GM19463 (cell line): ENCODE results near the gene OCIAD2.
A peak's percentile ranks its signal among the peaks of the same experiment; 100 is the strongest.
"Not testable (repeated sequence)": the region's sequence is repeated elsewhere in the genome, so short reads cannot be mapped to it uniquely, and the experiment has no call there.

Experiments used
- ATAC-seq: cut with Tn5 transposase; IDR thresholded peaks from one replicate; pipeline ENCODE4 v1.9.1; 2021; ENCODE audit warnings: mild to moderate bottlenecking, moderate library complexity; ENCODE audit not compliant: unreplicated experiment

The OCIAD2 gene

GRCh38 chr4:48907706-48908477 lies 1.3 kb upstream of the OCIAD2 start:
- no peak for ATAC-seq

GRCh38 chr4:48905363-48906015 lies 1.1 kb downstream of the OCIAD2 start:
- ATAC-seq = no peak

DNA sequence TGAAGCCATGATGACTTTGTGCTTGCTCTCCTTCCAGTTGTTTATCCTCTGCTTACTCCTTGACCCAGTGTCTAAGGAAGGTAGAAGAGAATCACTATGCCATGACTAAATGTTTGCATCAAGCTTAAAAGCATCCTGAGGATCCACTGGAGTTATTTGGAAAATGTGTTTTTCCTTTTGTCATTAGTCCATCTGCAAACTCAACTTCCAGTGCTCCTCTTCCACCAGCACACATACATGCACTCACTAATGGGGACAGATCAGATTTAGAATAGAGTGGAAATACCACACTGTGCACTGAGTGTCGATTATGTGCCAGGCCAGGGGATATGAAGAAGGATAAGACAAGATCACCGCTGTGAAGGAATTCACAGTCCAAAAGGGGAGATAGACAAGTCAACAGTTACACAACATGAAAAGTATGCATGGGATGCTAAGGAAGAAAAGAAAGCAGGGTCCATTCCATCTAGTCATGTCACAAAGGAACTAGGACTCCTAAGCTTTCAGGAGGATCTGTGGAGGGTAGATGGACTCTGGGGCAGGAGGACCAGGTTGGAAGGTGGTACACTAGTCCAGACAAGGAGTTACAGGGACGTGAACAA lies 1.9 kb downstream of the OCIAD2 start:
- ATAC-seq = no peak

DNA sequence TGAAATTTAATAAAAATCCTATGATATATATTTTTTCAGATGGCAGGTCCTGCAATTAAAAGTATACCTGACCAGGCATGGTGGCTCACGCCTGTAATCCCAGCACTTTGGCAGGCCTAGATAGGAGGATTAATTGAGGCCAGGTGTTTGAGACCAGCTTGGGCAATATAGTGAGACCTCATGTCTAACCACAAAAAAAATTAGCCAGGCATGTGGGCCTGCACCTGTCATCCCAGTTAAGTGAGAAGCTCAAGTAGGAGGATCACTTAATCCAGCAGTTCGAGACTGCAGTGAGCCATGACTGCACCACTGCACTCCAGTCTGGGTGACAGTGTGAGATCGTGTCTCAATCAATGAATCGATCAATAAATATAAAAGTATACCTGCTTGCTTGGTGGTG lies 2.5 kb downstream of the OCIAD2 start:
- no peak for ATAC-seq

- no peak for ATAC-seq
Observed at GRCh38 chr4:48902266-48902665, 4.3 kb downstream of the OCIAD2 start.

DNA sequence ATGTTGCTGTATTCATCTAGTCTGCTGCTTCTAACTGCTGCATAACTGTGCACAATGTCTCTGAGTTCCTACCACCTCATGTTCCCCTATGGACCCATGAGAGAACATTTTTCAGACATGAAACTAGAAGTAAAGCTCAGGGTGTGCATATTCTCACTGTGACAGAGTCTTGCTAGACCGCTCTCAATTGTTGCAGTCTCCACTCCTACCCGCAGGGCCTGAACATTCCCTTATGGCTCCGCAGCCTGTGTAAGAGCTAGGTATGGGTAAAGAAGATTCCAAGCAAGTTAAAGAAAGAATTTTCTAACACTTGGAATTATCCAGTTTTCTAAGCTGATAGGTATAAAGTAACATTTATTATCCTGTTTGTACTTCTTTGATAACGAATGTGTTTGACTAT lies 5.4 kb downstream of the OCIAD2 start:
- no peak for ATAC-seq

DNA sequence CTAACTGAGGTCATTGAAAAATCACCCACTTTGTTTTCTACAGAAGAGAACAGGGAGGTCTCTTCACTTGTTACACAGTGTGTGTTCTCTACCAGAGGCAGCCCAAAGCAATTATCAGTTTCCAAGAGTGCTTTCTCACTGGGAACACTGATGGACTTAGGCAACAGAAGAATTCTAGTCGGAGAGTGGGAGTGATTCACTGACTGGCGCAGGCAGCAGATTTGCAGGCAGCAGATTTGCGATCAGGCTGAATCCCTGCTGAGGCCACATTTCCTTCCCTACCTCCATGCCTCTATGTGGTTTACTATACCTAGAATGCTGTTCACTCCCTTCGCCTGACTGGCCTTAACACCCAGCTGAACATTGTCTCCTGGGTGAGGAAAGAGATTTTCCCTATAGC lies 6.6 kb downstream of the OCIAD2 start:
- no peak for ATAC-seq

GRCh38 chr4:48899432-48899749 lies 7.2 kb downstream of the OCIAD2 start:
- no peak for ATAC-seq

GRCh38 chr4:48898733-48899431 lies 7.7 kb downstream of the OCIAD2 start:
- ATAC-seq = peak; percentile 82

GRCh38 chr4:48896845-48897244 lies 9.7 kb downstream of the OCIAD2 start:
- ATAC-seq = no peak

DNA sequence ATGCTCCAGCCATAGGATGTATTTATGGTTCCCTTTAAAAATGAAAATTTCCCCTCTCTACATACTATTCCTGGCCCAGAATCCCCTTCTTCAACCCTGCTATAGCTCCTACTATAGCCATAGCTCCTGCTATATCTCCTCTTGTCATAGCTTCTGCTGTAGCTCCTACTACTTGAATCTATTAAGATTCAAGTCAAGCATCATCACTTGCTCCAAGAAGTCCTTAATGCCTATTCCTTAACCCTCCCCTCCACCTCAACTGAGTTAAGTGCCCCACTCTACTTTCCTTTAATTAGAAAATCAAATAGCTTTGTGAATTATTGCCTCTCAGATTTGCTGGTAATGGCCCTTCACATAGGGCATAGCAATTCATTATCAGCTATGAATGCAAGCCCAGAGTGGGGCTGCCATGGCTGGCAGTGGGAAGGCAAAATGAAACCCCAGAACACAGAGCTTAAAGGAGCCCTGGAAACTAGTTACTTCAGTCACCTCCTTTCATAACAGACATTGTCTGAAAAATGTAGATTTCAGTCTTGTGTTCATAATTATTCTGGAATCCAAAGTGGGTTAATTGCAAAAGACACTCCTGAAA lies 15.4 kb downstream of the OCIAD2 start:
- no peak for ATAC-seq

DNA sequence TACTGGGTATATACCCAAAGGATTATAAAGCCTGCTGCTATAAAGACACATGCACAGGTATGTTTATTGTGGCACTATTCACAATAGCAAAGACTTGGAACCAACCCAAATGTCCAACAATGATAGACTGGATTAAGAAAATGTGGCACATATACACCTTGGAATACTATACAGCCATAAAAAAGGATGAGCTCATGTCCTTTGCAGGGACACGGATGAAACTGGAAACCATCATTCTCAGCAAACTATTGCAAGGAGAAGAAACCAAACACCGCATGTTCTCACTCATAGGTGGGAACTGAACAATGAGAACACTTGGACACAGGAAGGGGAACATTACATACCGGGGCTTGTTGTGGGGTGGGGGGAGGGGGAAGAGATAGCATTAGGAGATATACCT lies 16.8 kb downstream of the OCIAD2 start:
- ATAC-seq = not testable (repeated sequence)

DNA sequence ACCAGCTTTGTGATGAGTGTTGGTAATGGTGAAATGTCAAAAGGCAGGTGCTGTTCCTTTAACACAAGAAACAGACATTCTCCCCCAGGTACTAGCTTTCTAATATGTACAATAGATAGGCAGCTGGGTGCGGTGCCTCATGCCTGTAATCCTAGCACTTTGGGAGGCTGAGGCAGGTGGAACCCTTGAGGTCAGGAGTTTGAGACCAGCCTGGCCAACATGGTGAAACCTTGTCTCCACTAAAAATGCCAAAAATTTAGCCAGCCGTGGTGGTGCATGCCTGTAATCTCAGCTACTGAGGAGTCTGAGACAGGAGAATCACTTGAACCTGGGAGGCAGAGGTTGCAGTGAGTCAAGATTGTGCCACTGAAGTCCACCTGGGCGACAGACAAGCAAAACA lies 24.9 kb downstream of the OCIAD2 start:
- not testable (repeated sequence) for ATAC-seq

GRCh38 chr4:48879561-48880442 lies 26.8 kb downstream of the OCIAD2 start:
- no peak for ATAC-seq

DNA sequence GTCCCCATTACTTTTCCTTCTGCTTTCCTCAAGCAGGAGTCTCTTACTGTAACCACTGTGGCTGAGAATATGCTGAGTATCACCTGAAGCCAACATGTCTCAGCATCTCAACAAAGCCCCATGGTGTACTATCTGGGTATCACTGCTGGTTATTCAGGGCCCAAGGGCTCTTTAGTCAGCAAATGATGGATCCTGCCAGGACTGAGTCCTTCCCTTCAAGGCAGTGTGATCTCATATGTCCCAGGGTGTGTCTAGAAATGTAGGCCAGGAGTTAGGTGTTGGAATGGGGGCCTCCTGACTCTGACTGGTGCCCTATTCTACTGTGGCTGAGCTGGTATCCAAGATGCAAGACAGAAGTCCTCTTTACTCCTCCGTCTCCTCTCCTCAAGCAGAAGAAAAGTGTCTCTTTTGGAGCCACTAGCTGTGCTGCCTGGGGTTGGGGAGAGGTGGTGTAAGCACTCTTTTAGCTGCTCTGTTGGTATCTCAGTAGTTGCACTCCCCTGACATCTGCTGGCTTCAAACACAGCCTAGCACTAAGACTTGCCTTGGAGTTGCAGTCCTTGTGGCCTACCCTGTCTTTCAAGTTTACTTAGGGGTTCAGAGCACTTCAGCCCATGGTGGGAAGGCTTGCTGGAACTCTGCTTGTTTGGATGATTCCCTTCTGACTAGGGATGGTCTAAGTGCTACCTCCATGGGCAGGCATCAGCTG lies 28.6 kb downstream of the OCIAD2 start:
- ATAC-seq = no peak

- not testable (repeated sequence) for ATAC-seq
Observed at GRCh38 chr4:48864696-48865095, 41.9 kb downstream of the OCIAD2 start.

GRCh38 chr4:48863728-48864127 lies 42.8 kb downstream of the OCIAD2 start:
- ATAC-seq = no peak

DNA sequence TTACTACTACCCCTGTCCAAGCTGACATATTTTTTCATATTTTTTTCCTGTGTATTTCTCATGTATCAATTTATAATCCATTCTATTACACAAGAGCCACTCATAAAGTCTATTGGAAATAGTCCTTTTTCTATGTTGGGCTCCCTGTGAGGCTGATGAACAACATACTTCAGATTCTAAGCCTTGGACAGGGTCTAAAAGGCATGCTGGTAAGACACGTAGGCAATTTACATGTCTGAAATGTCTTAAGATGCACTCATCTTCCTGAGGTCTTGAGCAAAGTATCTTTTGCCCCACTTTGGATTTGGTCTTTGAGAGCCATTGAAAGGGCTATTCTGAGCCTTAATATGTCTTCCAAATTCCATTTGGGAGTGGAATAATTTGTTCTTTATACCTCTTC lies 43.9 kb downstream of the OCIAD2 start:
- no peak for ATAC-seq

- ATAC-seq = no peak
Observed at GRCh38 chr4:48862038-48862437, 44.5 kb downstream of the OCIAD2 start.

GRCh38 chr4:48858130-48858529 lies 48.4 kb downstream of the OCIAD2 start:
- ATAC-seq = no peak
